NCI-H446 treated with DMSO at 0.1 percent for 48 hours (cell line): Measurements from ENCODE around the gene GMDS.

Experiments
- DNase-seq: peaks from one replicate; lab custom pipeline; 2025; lab: John Stamatoyannopoulos, UW

GMDS gene

DNA sequence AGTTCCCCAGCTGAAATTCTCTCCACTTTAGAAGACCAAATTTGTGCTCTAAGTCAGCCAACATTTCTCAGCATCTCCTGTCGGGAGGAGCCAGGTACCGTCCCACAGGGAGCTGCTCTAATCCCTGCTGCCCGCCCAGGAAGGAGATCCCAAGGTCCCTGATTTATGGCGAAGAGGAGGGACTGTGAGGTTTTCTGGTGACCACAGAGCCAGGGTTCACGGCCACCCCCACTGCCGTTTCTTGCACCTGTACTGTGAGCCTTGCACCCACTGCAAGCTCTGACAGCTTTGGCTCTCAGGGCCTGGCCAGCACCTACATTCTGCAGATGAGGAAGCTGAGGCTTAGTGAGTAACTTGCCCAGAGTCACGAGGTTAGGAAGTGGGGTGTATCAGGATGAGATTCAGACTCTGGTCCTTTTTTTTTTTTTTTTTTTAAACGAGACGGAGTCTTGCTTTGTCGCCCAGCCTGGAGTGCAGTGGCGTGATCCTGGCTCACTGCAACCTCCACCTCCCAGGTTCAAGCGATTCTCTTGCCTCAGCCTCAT is 600.8 kb downstream of the GMDS start:
- DNase-seq = no peak

DNA sequence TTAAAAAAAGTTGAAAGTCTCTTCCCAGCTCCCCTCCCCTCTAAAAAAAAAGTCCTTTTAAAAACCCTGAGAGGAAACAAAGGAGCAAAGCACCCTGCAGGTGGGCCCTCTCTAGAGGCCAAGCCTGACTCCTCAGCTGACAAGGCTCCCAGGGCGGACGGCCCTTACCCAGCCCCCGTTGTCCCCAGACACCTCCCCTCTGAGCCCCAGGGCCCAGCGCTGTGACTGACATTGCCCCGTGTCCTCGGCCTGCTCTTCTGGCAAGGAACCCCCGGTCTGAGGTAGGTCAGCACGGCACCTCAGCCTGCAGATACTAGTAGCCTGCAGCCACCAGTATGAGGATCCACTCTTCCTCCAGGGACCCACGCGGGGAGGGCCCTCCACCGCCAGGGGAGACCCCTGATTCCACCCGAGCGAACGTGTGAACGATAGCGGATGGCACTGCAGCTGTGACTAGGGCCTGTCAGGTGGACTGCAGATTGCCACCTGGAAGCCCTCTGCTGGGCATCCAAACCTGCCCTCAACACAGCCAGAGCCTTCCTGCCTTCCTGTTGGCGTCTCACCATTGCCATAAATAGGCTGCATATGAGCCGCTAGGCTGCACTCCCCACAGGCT is 601.5 kb downstream of the GMDS start:
- DNase-seq = no peak

- DNase-seq = no peak
These were observed 602.3 kb downstream of the GMDS start for GRCh38 chr6:1643111-1643510.

DNA sequence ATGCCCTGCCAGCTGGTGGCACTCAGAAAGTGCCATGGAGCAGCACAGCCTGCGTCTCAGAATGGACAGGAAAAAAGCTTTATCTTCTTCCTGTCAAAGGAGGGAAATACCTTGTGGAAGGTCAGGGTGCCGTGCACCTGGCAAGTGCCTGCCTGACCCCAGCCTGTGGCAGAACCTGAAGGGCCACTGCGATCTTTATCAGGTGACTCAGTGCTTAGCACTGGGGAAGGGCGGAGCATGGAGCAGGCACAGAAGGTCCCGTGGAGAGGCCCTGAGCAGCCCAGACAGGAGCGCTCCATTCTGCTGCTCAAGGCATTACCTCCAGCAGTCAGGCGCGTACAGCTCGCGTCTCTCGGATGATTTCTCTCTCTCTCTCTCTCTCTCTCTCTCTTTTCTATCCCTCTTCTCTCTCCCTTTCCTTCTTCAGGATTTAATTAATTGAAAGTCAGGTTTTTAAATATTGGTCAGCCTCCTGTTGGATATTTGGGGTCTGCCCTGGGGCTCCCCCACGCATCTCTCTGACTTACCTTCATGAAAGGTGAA is 604.0 kb downstream of the GMDS start:
- DNase-seq = no peak

- no peak for DNase-seq
These were observed 604.9 kb downstream of the GMDS start for GRCh38 chr6:1640476-1640875.

DNA sequence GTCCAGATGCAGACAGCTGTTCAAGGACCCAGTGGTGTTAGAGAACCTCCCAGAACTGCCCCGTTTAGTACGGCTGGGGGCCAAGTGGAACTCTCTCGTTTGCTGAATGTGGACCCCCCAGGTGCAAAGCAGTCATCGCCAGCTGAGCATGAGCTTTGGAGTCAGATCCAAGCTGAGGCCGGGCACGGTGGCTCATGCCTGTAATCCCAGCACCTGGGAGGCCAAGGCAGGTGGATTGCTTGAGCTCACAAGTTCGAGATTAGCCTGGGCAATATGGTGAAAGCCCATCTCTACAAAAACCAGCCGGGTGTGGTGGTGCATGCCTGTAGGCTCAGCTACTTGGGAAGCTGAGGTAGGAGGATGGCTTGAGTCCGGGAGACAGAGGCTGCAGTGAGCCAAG is 606.0 kb downstream of the GMDS start:
- no peak for DNase-seq

DNA sequence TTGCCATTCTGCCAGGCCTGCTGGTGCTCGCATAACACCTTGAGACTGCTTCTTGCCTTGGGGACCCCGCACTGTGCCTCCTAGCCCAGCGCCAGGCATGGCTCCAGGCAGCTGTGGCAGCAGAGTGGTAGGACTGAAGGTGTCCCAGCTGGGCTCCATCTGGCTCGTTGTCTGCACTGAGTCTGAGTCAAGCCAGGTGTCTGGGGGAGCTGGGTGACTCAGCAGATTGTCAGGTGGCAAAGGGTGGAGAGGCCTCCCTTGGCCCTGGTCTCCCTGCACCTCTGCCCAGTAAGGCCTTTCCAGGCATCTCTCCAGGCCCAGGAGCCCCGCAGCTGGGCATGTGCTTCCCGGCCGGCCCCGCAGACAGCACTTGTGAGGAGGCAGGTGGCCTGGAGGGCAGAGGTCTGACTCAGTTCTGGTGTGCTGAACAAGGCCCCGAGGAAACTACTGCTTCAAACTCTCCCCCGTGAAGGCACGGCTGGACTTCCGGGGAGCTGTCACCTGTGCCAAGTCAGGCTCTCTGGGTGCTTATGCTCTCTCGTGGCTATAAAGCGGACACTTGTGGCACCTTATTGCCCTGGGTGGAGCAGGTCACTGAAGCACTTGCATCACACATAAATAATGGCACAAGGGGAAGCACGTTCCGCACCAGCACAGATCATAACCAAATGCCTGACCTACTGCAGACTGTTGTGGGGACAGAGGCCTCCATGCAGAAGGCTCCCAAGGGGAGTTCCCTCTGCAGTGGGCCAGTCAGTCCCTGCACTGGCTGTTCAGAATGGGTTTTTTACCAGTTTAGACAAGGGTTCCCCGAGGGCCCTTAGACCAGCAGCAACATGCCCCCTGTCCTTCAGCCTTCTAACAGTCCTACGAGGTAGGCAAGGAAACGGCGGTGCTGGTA is 608.2 kb downstream of the GMDS start:
- DNase-seq = no peak

DNA sequence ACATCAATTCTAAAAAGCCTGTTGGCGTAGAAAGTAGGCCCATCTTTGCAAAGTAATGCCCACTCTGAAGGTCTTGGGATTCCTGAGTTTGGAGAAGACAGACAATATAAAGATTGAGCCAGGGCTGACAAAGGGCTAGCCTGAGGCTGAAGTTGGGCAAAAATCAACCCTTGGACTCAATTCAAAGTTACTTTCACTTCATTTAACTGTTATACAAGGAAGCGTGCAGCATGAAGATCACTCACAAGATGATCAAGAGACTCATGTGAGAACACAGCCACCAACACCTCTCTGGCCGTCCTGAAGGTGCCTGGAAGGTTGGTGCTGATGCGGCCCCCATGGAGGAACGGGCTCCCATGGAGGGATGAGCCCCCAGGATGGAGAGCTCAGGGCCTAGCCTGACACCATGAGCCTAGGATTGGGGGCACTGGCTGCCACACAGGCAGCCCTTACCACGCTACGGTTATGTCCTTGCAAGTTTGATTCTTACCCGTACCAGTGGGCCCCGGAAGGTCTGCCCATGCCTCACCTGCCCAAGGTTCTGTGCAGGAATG is 609.1 kb downstream of the GMDS start:
- DNase-seq = no peak

DNA sequence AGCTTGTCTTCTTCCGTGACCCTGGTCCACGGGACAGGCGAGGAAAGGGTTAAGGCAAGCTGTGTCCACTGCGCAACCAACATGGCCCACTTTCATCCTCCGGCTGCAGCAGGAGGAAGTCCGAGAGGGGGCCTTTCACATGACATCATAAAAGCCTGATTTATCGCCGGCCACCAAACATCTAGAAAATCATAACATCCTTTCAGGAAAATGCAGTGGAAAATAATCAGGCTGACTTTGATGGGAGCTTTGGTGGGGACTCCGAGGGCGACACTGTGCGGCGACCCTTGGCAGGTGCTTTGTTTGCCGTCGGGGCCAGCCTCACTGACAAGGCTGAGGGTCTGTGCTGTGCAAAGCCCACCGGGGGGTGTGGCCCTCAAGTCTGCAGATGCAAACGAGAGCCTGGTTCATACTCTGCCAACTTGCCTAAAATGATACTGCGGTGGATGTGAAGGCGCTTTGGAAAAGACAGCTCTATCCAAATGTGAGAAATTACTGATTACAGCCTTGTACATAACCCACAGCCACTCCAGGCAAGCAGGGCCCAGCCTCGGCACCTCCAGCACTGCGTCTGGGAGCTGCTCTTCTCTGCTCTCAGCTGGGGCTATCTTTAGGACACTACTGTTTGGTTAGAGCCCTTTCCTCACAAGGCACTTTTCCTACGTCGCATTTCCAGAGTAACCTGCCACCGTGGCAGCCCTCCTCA is 609.9 kb downstream of the GMDS start:
- no peak for DNase-seq

DNA sequence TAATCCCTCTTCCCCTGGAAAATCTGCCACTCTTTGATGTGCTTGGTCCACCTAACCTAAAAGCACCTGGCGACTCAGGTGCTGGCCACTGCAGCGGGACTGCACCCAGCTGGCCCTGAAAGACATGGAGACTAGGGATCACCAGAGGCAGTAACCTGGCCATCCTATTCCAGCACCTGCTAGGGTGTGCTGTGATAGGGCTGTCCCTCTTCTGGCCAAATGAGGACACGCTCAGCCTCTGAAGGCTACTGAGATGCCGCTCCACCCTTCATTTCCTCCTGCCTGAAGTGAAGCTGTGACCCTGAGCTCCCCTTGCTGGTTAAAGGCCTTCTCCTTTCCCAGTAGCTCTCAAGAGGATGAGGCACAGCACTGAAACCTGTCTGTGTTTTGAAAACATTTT is 611.3 kb downstream of the GMDS start:
- no peak for DNase-seq

- DNase-seq = no peak
These were observed 611.9 kb downstream of the GMDS start for GRCh38 chr6:1633366-1634021.

DNA sequence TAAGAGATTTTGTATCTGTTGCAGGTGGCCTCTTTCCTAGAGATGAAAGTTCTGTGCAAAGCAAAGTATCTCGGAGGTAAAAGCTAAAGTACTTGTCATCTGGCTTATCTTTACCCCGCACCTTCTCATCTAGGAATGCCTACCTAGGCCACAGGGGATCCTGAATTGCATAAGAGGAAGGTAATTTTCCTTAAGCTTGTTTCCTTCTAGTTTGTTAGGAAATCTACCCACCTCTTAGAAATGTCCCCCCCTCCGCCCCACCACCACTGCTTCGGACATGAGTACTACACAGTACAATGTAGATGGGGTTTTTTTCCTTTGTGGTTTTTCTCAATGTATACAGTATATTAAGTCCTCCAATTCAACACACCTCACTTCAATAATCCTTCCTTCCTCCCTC is 614.2 kb downstream of the GMDS start:
- DNase-seq = no peak

- DNase-seq = no peak
These were observed 614.6 kb downstream of the GMDS start for GRCh38 chr6:1630771-1631217.

DNA sequence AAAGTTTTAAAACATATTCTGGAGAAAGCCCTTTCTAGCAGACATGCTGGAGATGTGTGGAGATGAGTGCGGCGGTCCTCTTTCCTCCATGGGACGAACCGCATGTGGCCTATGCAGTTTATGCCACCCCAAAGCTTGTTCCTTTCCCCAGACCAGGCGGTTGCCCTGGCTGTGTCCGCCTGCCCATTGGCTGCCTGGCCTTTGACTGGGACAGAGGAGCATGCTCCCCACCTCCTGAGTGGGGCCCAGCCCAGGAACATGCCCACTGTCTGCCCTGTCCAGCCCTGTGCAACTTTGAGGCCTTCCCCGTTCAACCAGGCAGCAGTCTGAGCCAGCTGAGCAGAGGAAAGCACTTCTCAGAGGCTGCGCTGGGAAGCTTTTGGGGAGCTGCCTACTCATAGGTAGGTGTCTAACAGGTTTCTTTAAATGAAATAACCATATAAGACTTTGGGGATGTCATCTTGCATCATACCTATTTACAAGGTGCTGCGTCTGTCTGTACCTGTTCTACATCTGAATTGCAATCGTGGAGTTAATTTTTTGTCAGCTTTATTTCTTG is 615.1 kb downstream of the GMDS start:
- no peak for DNase-seq

DNA sequence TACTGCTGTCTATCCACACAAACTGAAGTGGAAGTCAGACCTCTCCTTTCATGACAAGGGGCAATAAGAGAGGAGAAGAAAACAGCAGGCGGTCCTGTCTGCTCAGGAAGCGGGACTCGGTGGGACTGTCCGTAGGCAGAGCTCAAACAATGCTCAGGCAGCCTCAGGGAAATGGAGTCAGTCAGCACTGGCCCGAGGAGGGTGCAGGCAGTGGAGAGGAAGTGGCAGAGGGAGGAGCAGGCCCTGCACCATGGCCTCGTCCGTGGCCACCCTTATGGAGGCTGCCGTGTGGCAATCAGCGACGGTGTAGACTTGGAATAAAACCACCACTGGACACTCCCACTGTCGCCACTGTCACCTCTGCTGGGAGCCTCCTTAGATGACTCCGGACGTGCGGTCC is 616.1 kb downstream of the GMDS start:
- no peak for DNase-seq

- no peak for DNase-seq
These were observed 617.4 kb downstream of the GMDS start for GRCh38 chr6:1627827-1628560.

DNA sequence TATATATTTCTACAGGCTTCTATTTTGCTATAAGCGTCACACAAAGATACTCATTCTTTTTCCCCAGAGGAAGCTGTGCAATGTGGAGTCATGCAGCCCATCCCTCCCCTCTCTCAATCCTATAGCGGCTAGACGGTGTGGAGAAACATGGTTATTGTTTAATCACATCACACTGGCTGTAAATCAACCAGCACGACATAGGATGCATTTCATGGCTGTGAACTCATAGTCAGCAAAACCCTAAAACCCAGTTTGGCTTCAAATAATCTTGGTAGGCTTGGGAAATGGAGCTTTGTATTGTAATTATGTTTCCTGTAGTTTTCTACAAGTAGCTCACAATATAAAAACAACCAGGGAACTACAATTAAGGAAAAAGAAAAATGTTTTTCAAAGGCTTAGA is 618.9 kb downstream of the GMDS start:
- DNase-seq = no peak

GRCh38 chr6:1625794-1626435 is 619.5 kb downstream of the GMDS start:
- DNase-seq = no peak

GRCh38 chr6:1624851-1625781 is 620.3 kb downstream of the GMDS start:
- no peak for DNase-seq
